Loucy (cell line): ENCODE data around the gene P2RX4.

Source experiments
- EZH2phosphoT487 ChIP-seq: fragments of 200-600 bp; IDR thresholded peaks from 2 replicates; pipeline ENCODE4 v1.6.1; 2018; ENCODE audit warnings: antibody characterized with exemption, mild to moderate bottlenecking, moderate library complexity, borderline replicate concordance
- TF ChIP-seq, protein P1 (sequence below): fragments of 200-600 bp; sonication (generic); conservative IDR thresholded peaks from 2 replicates; pipeline ENCODE4 v1.5.1; 2014; ENCODE audit warnings: mild to moderate bottlenecking, antibody characterized with exemption, low read length

GRCh38 chr12:121167232-121167820, 42.6 kb upstream of the P2RX4 start:
- TF ChIP-seq EZH2phosphoT487: no peak
- TF ChIP-seq, protein P1, sequence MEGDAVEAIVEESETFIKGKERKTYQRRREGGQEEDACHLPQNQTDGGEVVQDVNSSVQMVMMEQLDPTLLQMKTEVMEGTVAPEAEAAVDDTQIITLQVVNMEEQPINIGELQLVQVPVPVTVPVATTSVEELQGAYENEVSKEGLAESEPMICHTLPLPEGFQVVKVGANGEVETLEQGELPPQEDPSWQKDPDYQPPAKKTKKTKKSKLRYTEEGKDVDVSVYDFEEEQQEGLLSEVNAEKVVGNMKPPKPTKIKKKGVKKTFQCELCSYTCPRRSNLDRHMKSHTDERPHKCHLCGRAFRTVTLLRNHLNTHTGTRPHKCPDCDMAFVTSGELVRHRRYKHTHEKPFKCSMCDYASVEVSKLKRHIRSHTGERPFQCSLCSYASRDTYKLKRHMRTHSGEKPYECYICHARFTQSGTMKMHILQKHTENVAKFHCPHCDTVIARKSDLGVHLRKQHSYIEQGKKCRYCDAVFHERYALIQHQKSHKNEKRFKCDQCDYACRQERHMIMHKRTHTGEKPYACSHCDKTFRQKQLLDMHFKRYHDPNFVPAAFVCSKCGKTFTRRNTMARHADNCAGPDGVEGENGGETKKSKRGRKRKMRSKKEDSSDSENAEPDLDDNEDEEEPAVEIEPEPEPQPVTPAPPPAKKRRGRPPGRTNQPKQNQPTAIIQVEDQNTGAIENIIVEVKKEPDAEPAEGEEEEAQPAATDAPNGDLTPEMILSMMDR: no peak
